Astrocyte (in vitro differentiated cells and primary cell): ENCODE results near the gene KIAA0825. TPM values are rescaled to one million over a fixed set of nuclear protein-coding genes. Genes with fewer than 3 reads are reported as not detected.

ENCODE experiments used
- DNase-seq: peaks from one replicate; pipeline ENCODE4 v3.0.0-alpha.2; 2010; ENCODE audit warnings: low read depth
- FAIRE-seq: peaks from 2 replicates; lab custom pipeline; 2011; peaks lifted over from hg19 to GRCh38; lab: Jason Lieb, UNC
- H2AFZ ChIP-seq: 2 replicates; pipeline ENCODE4 v1.6.0; 2012; ENCODE audit warnings: low read depth, low read length, inconsistent platforms
- H3K27ac ChIP-seq: 2 replicates; pipeline ENCODE4 v1.5.1; 2011; ENCODE audit warnings: low read depth, low read length, inconsistent platforms
- H3K27me3 ChIP-seq: 2 replicates; pipeline ENCODE4 v1.6.0; 2011; ENCODE audit warnings: low read length, inconsistent platforms; ENCODE audit not compliant: insufficient read depth
- H3K36me3 ChIP-seq: 2 replicates; pipeline ENCODE4 v1.5.1; 2011; ENCODE audit warnings: low read length, inconsistent platforms; ENCODE audit not compliant: insufficient read depth
- H3K4me1 ChIP-seq: 2 replicates; pipeline ENCODE4 v1.5.1; 2011; ENCODE audit warnings: low read length, inconsistent platforms; ENCODE audit not compliant: insufficient read depth
- H3K4me2 ChIP-seq: 2 replicates; pipeline ENCODE4 v1.6.0; 2012; ENCODE audit warnings: low read length, inconsistent platforms
- H3K4me3 ChIP-seq: 2 replicates; pipeline ENCODE4 v1.5.1; 2011; ENCODE audit warnings: low read depth, mild to moderate bottlenecking, low read length, inconsistent platforms; ENCODE audit not compliant: insufficient read depth
- H3K79me2 ChIP-seq: 2 replicates; pipeline ENCODE4 v1.6.0; 2012; ENCODE audit warnings: mild to moderate bottlenecking, low read length, inconsistent platforms; ENCODE audit not compliant: insufficient read depth
- H3K9ac ChIP-seq: 2 replicates; pipeline ENCODE4 v1.6.0; 2012; ENCODE audit warnings: mild to moderate bottlenecking, low read length, inconsistent platforms
- H3K9me3 ChIP-seq: 2 replicates; pipeline ENCODE4 v1.5.1; 2012; ENCODE audit warnings: low read depth, mild to moderate bottlenecking, low read length, inconsistent platforms; ENCODE audit not compliant: insufficient read depth
- H4K20me1 ChIP-seq: 2 replicates; pipeline ENCODE4 v1.6.0; 2012; ENCODE audit warnings: low read length, inconsistent platforms; ENCODE audit not compliant: insufficient read depth
- H3K27ac Mint-ChIP-seq: one replicate; pipeline ENCODE4 v1.8.0; 2021; ENCODE audit warnings: mild to moderate bottlenecking, mixed read lengths; ENCODE audit not compliant: unreplicated experiment
- H3K27me3 Mint-ChIP-seq: one replicate; pipeline ENCODE4 v1.8.0; 2021; ENCODE audit warnings: low read depth, mixed read lengths; ENCODE audit not compliant: unreplicated experiment
- H3K36me3 Mint-ChIP-seq: one replicate; pipeline ENCODE4 v1.8.0; 2021; ENCODE audit warnings: low read depth, mixed read lengths; ENCODE audit not compliant: unreplicated experiment
- H3K4me1 Mint-ChIP-seq: one replicate; pipeline ENCODE4 v1.8.0; 2021; ENCODE audit warnings: low read depth, mixed read lengths; ENCODE audit not compliant: unreplicated experiment
- H3K4me3 Mint-ChIP-seq: one replicate; pipeline ENCODE4 v1.8.0; 2021; ENCODE audit warnings: mild to moderate bottlenecking, moderate library complexity, mixed read lengths; ENCODE audit not compliant: unreplicated experiment
- H3K9me3 Mint-ChIP-seq: one replicate; pipeline ENCODE4 v1.8.0; 2021; ENCODE audit warnings: mild to moderate bottlenecking, mixed read lengths; ENCODE audit not compliant: unreplicated experiment
- CTCF ChIP-seq: IDR thresholded peaks from 2 replicates; pipeline ENCODE4 v1.5.1; 2011; ENCODE audit warnings: low read depth, mild to moderate bottlenecking, inconsistent platforms, low read length, moderate library complexity; ENCODE audit not compliant: insufficient read depth
- EZH2 ChIP-seq: IDR thresholded peaks from 2 replicates; pipeline ENCODE4 v1.6.1; 2012; ENCODE audit warnings: mild to moderate bottlenecking, low read length, inconsistent platforms; ENCODE audit not compliant: insufficient read depth
- total RNA-seq: library from RNA; stranded (reverse); gene quantifications from 2 replicates; pipeline ENCODE4 v1.2.1, GENCODE V29; 2021

KIAA0825 gene
- total RNA-seq, 1 donor from 2014 or later: 2.5 TPM

DNA sequence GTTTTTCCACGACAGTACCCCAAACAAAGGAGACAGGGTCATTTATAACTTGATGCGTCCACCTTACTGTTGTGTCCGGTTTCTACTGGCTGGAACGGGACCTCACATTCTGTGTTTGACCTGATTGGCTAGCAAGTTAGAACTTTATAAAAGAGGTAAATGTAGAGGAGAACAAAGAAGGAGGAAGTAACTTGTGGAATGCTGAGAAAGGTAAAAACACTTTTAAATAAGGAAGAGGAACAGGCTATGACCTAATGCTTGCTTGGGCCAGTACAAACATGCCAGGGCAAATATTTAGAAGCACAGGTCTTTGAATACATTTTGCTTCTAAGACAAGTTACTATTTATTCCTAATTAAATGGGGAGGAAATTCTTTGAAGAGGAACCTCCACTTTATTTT, 251.6 kb downstream of the KIAA0825 start:
- FAIRE-seq (no peak), DNase-seq (no peak)
- H3K9me3 Mint-ChIP-seq: no peaks in the 10 kb centered on the region
- Histone ChIP-seq H3K79me2 (no peaks in the 10 kb centered on the region), H3K9me3 (no peaks in the 10 kb centered on the region), H2AFZ (no peak overlapping the region), H3K27ac (no peak overlapping the region), H3K27me3 (no peaks in the 10 kb centered on the region), H3K4me3 (no peak overlapping the region), H3K9ac (no peak overlapping the region), H3K4me2 (no peak overlapping the region), H3K4me1 (no peaks in the 10 kb centered on the region), H4K20me1 (no peaks in the 10 kb centered on the region), H3K36me3 (no peaks in the 10 kb centered on the region)
- no peaks in the 10 kb centered on the region for H3K4me1 Mint-ChIP-seq
- no peak for TF ChIP-seq CTCF
- no peak for TF ChIP-seq EZH2
- no peak overlapping the region for H3K4me3 Mint-ChIP-seq
- H3K27ac Mint-ChIP-seq: no peak overlapping the region
- no peaks in the 10 kb centered on the region for H3K27me3 Mint-ChIP-seq
- H3K36me3 Mint-ChIP-seq: peaks cover 1% of the 10 kb centered on the region

- H3K36me3 Mint-ChIP-seq: no peaks in the 10 kb centered on the region
- no peak overlapping the region for H3K4me3 Mint-ChIP-seq
- Histone ChIP-seq H3K27ac (no peak overlapping the region), H3K4me1 (no peaks in the 10 kb centered on the region), H3K4me3 (no peak overlapping the region), H3K79me2 (no peaks in the 10 kb centered on the region), H3K27me3 (no peaks in the 10 kb centered on the region), H3K9me3 (no peaks in the 10 kb centered on the region), H3K36me3 (no peaks in the 10 kb centered on the region), H3K4me2 (no peak overlapping the region), H3K9ac (no peak overlapping the region), H2AFZ (no peak overlapping the region), H4K20me1 (no peaks in the 10 kb centered on the region)
- no peaks in the 10 kb centered on the region for H3K9me3 Mint-ChIP-seq
- no peak for DNase-seq
- H3K27me3 Mint-ChIP-seq: no peaks in the 10 kb centered on the region
- FAIRE-seq: no peak
- TF ChIP-seq EZH2 (no peak), CTCF (no peak)
- no peak overlapping the region for H3K27ac Mint-ChIP-seq
- no peaks in the 10 kb centered on the region for H3K4me1 Mint-ChIP-seq
Measured at GRCh38 chr5:94362857-94363256, 255.5 kb downstream of the KIAA0825 start.

DNA sequence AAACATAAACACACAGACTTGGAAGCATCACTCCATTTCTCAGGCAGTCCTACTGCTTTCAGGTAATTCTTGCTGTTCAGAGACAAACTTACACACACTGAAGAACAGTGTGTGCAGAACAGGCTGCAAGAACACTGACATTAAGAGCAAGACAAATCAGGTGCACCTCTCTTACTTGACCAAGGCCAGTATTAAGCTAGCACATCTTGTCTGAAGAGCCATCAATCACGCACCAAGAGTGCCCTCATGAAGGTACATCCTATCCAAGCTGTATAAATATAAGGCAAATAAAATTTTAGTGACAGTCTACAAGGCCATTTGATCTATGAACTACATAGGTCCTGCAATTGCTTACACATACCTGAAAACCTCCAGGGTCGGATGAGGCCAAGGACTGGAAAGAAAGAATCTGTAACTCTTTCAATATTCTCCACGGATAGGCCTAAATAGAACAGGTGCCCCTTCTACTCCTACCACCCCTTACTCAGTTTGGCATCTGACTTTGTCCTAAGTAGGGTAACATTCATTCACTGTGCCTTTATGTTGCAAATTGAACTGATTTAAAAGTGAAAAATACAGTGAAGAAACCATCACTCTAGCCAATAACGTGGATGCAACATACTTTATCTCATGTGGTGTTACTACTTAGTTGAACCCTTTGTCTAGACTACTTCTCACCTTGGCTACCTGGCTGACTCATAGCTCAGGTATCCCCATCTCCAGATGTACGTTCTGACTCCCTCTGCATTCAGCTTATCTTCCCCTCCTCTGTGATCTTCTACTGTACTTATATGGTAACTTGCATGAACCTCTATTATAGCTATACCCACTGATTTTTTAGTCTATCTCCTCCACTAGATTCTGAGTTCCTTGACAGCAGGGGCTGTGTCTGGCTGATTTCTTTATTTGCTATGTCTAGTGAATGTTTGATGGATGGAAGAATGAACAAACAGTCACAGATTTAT, 256.3 kb downstream of the KIAA0825 start:
- TF ChIP-seq EZH2 (no peak), CTCF (no peak)

More for the DNA sequence above, 256.3 kb downstream of the KIAA0825 start:
- H3K4me1 ChIP-seq: no peaks in the 10 kb centered on the region
- Mint-ChIP-seq H3K36me3 (no peaks in the 10 kb centered on the region), H3K27me3 (no peaks in the 10 kb centered on the region), H3K4me1 (no peaks in the 10 kb centered on the region), H3K4me3 (no peak overlapping the region), H3K9me3 (no peaks in the 10 kb centered on the region), H3K27ac (no peak overlapping the region)
- DNase-seq (no peak), FAIRE-seq (no peak)
- H3K79me2 ChIP-seq: no peaks in the 10 kb centered on the region
- H3K36me3 ChIP-seq: no peaks in the 10 kb centered on the region
- no peaks in the 10 kb centered on the region for H3K27me3 ChIP-seq
- H4K20me1 ChIP-seq: no peaks in the 10 kb centered on the region
- no peak overlapping the region for H3K4me3 ChIP-seq
- no peak overlapping the region for H2AFZ ChIP-seq
- no peak overlapping the region for H3K4me2 ChIP-seq
- no peaks in the 10 kb centered on the region for H3K9me3 ChIP-seq
- H3K27ac ChIP-seq: no peak overlapping the region
- H3K9ac ChIP-seq: no peak overlapping the region
